DMS 273 treated with DMSO at 0.1 percent for 48 hours (cell line): ENCODE data around the gene VANGL2.

Source experiments
- DNase-seq: peaks from one replicate; lab custom pipeline; 2025; lab: John Stamatoyannopoulos, UW

The VANGL2 gene

GRCh38 chr1:160460214-160460642 lies 59.9 kb downstream of the VANGL2 start:
- no peak for DNase-seq

- no peak for DNase-seq
Observed at GRCh38 chr1:160460683-160461287, 60.4 kb downstream of the VANGL2 start.

- DNase-seq = no peak
Observed at GRCh38 chr1:160465123-160465522, 64.8 kb downstream of the VANGL2 start.

- DNase-seq = no peak
Observed at GRCh38 chr1:160466961-160467360, 66.6 kb downstream of the VANGL2 start.

- no peak for DNase-seq
Observed at GRCh38 chr1:160467576-160467975, 67.2 kb downstream of the VANGL2 start.

- DNase-seq = no peak
Observed at GRCh38 chr1:160471253-160471652, 70.9 kb downstream of the VANGL2 start.

GRCh38 chr1:160472112-160472511 lies 71.7 kb downstream of the VANGL2 start:
- DNase-seq = no peak

GRCh38 chr1:160474392-160475242 lies 74.3 kb downstream of the VANGL2 start:
- DNase-seq = no peak
